Raji (cell line): Measurements from ENCODE around the gene ARMC12.

Experiments used
- POLR2A ChIP-seq: IDR thresholded peaks from 2 replicates; pipeline ENCODE4 v1.6.1; 2011; ENCODE audit warnings: low read depth, low read length, control low read depth; ENCODE audit not compliant: insufficient read depth

ARMC12 gene

GRCh38 chr6:35797837-35798526 lies 61.1 kb downstream of the ARMC12 start:
- no peak for TF ChIP-seq POLR2A
